ENCODE results near the gene GRK2.

Gene GRK2

GRCh38 chr11:67301951-67302516, 35.8 kb downstream of the GRK2 start:
- no peak for DNase-seq

GRCh38 chr11:67302571-67303131, 36.4 kb downstream of the GRK2 start:
- peak; percentile 26 for DNase-seq

GRCh38 chr11:67303132-67303834, 37.0 kb downstream of the GRK2 start, which contains the start of gene SSH3:
Gene SSH3 (plus strand): TSS chr11:67303530. CDS start chr11:67303626, 96 bp downstream.
- DNase-seq, result peak; percentile 37

GRCh38 chr11:67303835-67304411, 37.6 kb downstream of the GRK2 start:
- no peak for DNase-seq

- DNase-seq, result no peak
Measured at GRCh38 chr11:67304511-67305113, 38.3 kb downstream of the GRK2 start.

- DNase-seq, result no peak
Measured at GRCh38 chr11:67306769-67307544, 40.7 kb downstream of the GRK2 start.

GRCh38 chr11:67307545-67308001, 41.3 kb downstream of the GRK2 start:
- no peak for DNase-seq

GRCh38 chr11:67308031-67308866, 42.0 kb downstream of the GRK2 start:
- no peak for DNase-seq

GRCh38 chr11:67309166-67309565, 42.9 kb downstream of the GRK2 start:
- DNase-seq, result no peak

- DNase-seq, result no peak
Measured at GRCh38 chr11:67309661-67310061, 43.4 kb downstream of the GRK2 start.

- DNase-seq, result no peak
Measured at GRCh38 chr11:67310246-67311050, 44.2 kb downstream of the GRK2 start.

GRCh38 chr11:67311051-67311555, 44.8 kb downstream of the GRK2 start:
- DNase-seq, result no peak

GRCh38 chr11:67311556-67312082, 45.3 kb downstream of the GRK2 start:
- peak; percentile 26 for DNase-seq

- DNase-seq, result peak; percentile 62
Measured at GRCh38 chr11:67312187-67313021, 46.1 kb downstream of the GRK2 start.

GRCh38 chr11:67313125-67313890, 47.0 kb downstream of the GRK2 start:
- DNase-seq, result no peak

GRCh38 chr11:67314218-67314617, 47.9 kb downstream of the GRK2 start:
- no peak for DNase-seq

GRCh38 chr11:67315325-67315909, 49.1 kb downstream of the GRK2 start:
- no peak for DNase-seq

GRCh38 chr11:67316882-67317204, 50.6 kb downstream of the GRK2 start:
- DNase-seq, result no peak

Measured in CD4-positive, alpha-beta T cell treated with Interleukin-21 for 1 hour (primary cell).